ENCODE data around the gene FBXW12. TPM values are rescaled to one million over a fixed set of nuclear protein-coding genes. Genes with fewer than 3 reads are reported as not detected.

The FBXW12 gene
- total and polyA plus RNA-seq, 2 experiments from 2014 or later, result not detected

GRCh38 chr3:48437812-48438211, 65.8 kb downstream of the FBXW12 start:
- Histone ChIP-seq H4K20me1 (ENCODE audit: insufficient read depth, poor library complexity, severe bottlenecking) (peaks cover 10% of the 10 kb centered on the region), H3K36me3 (replicated peaks; ENCODE audit: insufficient read depth, low read depth) (no peaks in the 10 kb centered on the region), H3K27me3 (no peaks in the 10 kb centered on the region), H3K27ac (no peak overlapping the region), H3K4me2 (no peak overlapping the region), H3K4me3 (no peak overlapping the region), H3K4me1 (ENCODE audit: insufficient read depth) (peaks cover 33% of the 10 kb centered on the region), H3K9me3 (ENCODE audit: low read depth) (no peaks in the 10 kb centered on the region), H3K9me2 (replicated peaks; ENCODE audit: insufficient read depth) (no peaks in the 10 kb centered on the region), H2AFZ (no peak overlapping the region), H3K79me2 (peaks cover 46% of the 10 kb centered on the region)
- no peak for DNase-seq (ENCODE audit: low spot score)
- 91% methylated on average over 4 of the region's 4 CpGs for WGBS (ENCODE audit: low lambda C conversion rate, missing lambda C conversion rate)
- TF ChIP-seq, protein P1, sequence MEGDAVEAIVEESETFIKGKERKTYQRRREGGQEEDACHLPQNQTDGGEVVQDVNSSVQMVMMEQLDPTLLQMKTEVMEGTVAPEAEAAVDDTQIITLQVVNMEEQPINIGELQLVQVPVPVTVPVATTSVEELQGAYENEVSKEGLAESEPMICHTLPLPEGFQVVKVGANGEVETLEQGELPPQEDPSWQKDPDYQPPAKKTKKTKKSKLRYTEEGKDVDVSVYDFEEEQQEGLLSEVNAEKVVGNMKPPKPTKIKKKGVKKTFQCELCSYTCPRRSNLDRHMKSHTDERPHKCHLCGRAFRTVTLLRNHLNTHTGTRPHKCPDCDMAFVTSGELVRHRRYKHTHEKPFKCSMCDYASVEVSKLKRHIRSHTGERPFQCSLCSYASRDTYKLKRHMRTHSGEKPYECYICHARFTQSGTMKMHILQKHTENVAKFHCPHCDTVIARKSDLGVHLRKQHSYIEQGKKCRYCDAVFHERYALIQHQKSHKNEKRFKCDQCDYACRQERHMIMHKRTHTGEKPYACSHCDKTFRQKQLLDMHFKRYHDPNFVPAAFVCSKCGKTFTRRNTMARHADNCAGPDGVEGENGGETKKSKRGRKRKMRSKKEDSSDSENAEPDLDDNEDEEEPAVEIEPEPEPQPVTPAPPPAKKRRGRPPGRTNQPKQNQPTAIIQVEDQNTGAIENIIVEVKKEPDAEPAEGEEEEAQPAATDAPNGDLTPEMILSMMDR (IDR thresholded peaks at IDR 0.05; ENCODE audit: poor library complexity), result no peak
- no peak for TF ChIP-seq EZH2phosphoT487 (IDR thresholded peaks at IDR 0.05; ENCODE audit: low read depth, severe bottlenecking, unreplicated experiment)
- TF ChIP-seq EZH2 (IDR thresholded peaks at IDR 0.05; ENCODE audit: borderline replicate concordance), result no peak

GRCh38 chr3:48439820-48440589, 68.0 kb downstream of the FBXW12 start, which contains the start of the genes CCDC51 and TMA7:
CCDC51 (minus strand) TSS chr3:48440119; CDS start chr3:48435128, 4,991 bp downstream.
TMA7 (plus strand) TSS chr3:48440257; CDS start chr3:48440297, 40 bp downstream.
- Histone ChIP-seq H4K20me1 (ENCODE audit: insufficient read depth, poor library complexity, severe bottlenecking) (peaks cover 10% of the 10 kb centered on the region), H2AFZ (peak within 1 kb of the TSS; percentile 34), H3K4me2 (peak within 1 kb of the TSS; percentile 85), H3K4me1 (ENCODE audit: insufficient read depth) (peaks cover 14% of the 10 kb centered on the region), H3K9me2 (replicated peaks; ENCODE audit: insufficient read depth) (no peaks in the 10 kb centered on the region), H3K4me3 (peak within 1 kb of the TSS; percentile 59), H3K79me2 (peaks cover 49% of the 10 kb centered on the region), H3K9me3 (ENCODE audit: low read depth) (no peaks in the 10 kb centered on the region), H3K27ac (peak within 1 kb of the TSS; percentile 94), H3K27me3 (no peaks in the 10 kb centered on the region), H3K36me3 (replicated peaks; ENCODE audit: insufficient read depth, low read depth) (no peaks in the 10 kb centered on the region)
- TF ChIP-seq, protein P1 (IDR thresholded peaks at IDR 0.05; ENCODE audit: poor library complexity), result no peak
- TF ChIP-seq EZH2 (IDR thresholded peaks at IDR 0.05; ENCODE audit: borderline replicate concordance), result no peak
- no peak for TF ChIP-seq EZH2phosphoT487 (IDR thresholded peaks at IDR 0.05; ENCODE audit: low read depth, severe bottlenecking, unreplicated experiment)
- under 1% methylated on average over 54 of the region's 54 CpGs for WGBS (ENCODE audit: low lambda C conversion rate, missing lambda C conversion rate)
- DNase-seq (ENCODE audit: low spot score), result peak; percentile 99

- peaks cover 44% of the 10 kb centered on the region for H3K79me2 ChIP-seq
- peak overlapping the region; percentile 94 for H3K27ac ChIP-seq
- H3K9me3 ChIP-seq (ENCODE audit: low read depth), result no peaks in the 10 kb centered on the region
- WGBS (ENCODE audit: low lambda C conversion rate, missing lambda C conversion rate), result under 1% methylated on average over 21 of the region's 21 CpGs
- no peaks in the 10 kb centered on the region for H3K27me3 ChIP-seq
- peaks cover 12% of the 10 kb centered on the region for H3K4me1 ChIP-seq (ENCODE audit: insufficient read depth)
- peak overlapping the region; percentile 85 for H3K4me2 ChIP-seq
- H2AFZ ChIP-seq, result peak overlapping the region; percentile 34
- TF ChIP-seq EZH2 (IDR thresholded peaks at IDR 0.05; ENCODE audit: borderline replicate concordance) (no peak), EZH2phosphoT487 (IDR thresholded peaks at IDR 0.05; ENCODE audit: low read depth, severe bottlenecking, unreplicated experiment) (no peak)
- TF ChIP-seq, protein P1 (IDR thresholded peaks at IDR 0.05; ENCODE audit: poor library complexity), result no peak
- no peaks in the 10 kb centered on the region for H3K36me3 ChIP-seq (replicated peaks; ENCODE audit: insufficient read depth, low read depth)
- peak overlapping the region; percentile 59 for H3K4me3 ChIP-seq
- DNase-seq (ENCODE audit: low spot score), result peak; percentile 32
- H4K20me1 ChIP-seq (ENCODE audit: insufficient read depth, poor library complexity, severe bottlenecking), result peaks cover 10% of the 10 kb centered on the region
- no peaks in the 10 kb centered on the region for H3K9me2 ChIP-seq (replicated peaks; ENCODE audit: insufficient read depth)
These were observed 68.6 kb downstream of the FBXW12 start for GRCh38 chr3:48440590-48440958.
